Urinary bladder (tissue), 4 donors: ENCODE data around the gene PTMA. TPM values are rescaled to one million over a fixed set of nuclear protein-coding genes. Genes with fewer than 3 reads are reported as not detected.
"Not testable (repeated sequence)": the region's sequence is repeated elsewhere in the genome, so short reads cannot be mapped to it uniquely, and the experiment has no call there.

ENCODE experiments used
- DNase-seq: peaks from one replicate; pipeline ENCODE4 v3.0.0-alpha.2; 2015; ENCODE audit errors: extremely low spot score
- H3K27ac ChIP-seq: one replicate; pipeline ENCODE4 v1.5.1; 2013; ENCODE audit warnings: low read depth, mild to moderate bottlenecking, moderate library complexity
- H3K36me3 ChIP-seq: one replicate; pipeline ENCODE4 v1.6.1; 2013; ENCODE audit warnings: mild to moderate bottlenecking, moderate library complexity; ENCODE audit not compliant: insufficient read depth
- H3K4me1 ChIP-seq: one replicate; pipeline ENCODE4 v1.6.1; 2013; ENCODE audit warnings: mild to moderate bottlenecking, moderate library complexity; ENCODE audit not compliant: insufficient read depth
- H3K4me3 ChIP-seq: one replicate; pipeline ENCODE4 v1.5.1; 2013; ENCODE audit warnings: low read depth, low read length
- WGBS: extraction: QIAGEN DNeasy Blood & Tissue Kit; methylation state at CpG from one replicate; pipeline ENCODE4 v1.1.7; 2013; 5-methylcytosine and 5-hydroxymethylcytosine counted together
- polyA plus RNA-seq: library from polyadenylated mRNA; stranded (reverse); fragments of 200-250 nt; gene quantifications from one replicate; pipeline ENCODE4 v1.2.3, GENCODE V29; 2013
- total RNA-seq: library from RNA; depleted of rRNA; stranded (reverse); fragments of >200 nt; gene quantifications from one replicate; pipeline ENCODE4 v1.2.3, GENCODE V29; 2014
- donor health status: healthy with polysubstance abuse.
- donor health status: healthy.

PTMA gene
- total and polyA plus RNA-seq, 2 donors, result 778 to 1,510 TPM

DNA sequence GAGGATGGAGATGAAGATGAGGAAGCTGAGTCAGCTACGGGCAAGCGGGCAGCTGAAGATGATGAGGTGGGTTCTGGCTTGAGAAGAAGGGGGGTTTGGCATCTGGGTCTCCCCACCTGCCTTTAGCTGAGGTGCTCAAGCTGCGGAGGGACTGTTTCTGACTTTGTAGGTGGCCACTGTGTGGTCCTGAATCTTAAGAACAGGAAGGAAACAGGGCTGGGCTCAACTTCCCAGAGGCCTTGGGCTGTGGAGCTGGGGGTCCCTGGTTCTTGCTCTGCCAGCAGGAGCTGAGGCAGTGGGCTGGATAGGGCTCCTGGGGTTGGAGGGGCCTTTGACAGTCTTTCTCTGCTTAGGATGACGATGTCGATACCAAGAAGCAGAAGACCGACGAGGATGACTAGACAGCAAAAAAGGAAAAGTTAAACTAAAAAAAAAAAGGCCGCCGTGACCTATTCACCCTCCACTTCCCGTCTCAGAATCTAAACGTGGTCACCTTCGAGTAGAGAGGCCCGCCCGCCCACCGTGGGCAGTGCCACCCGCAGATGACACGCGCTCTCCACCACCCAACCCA lies 4.2 kb downstream of the PTMA start:
- not testable (repeated sequence) for H3K4me1 ChIP-seq, H3K27ac ChIP-seq, H3K4me3 ChIP-seq, H3K36me3 ChIP-seq, DNase-seq
- WGBS, result 57% methylated on average over 18 of the region's 18 CpGs

DNA sequence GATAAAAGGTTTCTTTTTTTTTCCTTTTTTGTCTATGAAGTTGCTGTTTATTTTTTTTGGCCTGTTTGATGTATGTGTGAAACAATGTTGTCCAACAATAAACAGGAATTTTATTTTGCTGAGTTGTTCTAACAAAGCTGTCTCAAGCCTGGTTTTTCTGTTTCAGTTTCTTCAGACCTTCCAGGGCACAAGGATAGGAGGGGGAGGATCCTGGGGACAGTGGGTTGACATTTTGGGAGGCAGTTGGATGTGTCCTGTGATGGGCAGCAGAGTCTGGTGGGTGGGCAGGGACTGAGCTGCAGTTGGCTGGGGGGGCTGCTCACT lies 5.0 kb downstream of the PTMA start:
- H3K4me1 ChIP-seq, H3K4me3 ChIP-seq, H3K27ac ChIP-seq, H3K36me3 ChIP-seq, DNase-seq: not testable (repeated sequence)

DNA sequence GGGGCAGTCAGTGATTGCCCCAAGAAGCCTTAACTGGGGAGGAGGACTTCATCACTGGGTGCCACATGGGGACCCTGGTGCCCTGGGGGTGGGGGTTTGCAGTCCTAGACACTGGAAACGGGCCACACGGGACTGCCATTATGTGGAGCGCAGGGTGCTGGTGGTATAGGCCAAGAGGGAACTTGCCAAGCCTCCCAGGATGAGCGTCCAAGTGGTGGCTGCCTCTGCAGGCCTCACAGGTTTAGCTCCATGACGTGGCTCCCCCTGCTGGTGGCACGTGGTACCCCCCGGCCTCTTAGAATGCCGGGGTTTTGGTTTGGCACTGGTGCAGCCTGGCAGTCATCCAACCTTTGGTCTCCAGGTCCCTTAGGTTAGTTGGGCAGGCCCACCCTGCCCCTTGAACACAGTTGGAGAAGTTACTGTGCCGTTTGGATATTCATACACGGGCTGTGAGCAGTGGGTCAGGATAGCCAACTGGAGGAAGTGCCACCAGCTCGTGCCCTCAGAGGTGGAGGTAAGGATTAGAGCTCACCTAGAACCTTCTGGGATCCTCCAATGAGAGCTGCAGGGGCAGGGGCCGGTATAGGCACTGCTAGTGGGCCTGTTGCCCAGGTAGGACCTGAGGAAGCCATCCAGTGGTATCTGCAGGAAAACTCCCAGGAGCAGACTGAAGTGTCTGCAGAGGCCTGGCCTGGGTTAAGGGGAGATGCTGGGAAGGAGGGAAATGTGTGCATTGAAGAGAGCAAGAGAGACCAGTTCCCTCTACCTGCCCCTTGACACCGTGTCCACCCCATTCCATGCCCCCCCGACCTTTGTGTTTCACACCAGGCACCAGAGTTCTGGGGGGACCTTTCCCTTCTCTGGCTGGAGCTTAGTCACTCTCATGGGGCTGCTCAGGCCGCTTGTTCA lies 5.7 kb downstream of the PTMA start:
- Histone ChIP-seq H3K27ac (peak overlapping the region; percentile 42), H3K4me3 (no peak overlapping the region), H3K4me1 (no peaks in the 10 kb centered on the region), H3K36me3 (no peaks in the 10 kb centered on the region)
- no peak for DNase-seq
- 22% methylated on average over 15 of the region's 15 CpGs for WGBS

DNA sequence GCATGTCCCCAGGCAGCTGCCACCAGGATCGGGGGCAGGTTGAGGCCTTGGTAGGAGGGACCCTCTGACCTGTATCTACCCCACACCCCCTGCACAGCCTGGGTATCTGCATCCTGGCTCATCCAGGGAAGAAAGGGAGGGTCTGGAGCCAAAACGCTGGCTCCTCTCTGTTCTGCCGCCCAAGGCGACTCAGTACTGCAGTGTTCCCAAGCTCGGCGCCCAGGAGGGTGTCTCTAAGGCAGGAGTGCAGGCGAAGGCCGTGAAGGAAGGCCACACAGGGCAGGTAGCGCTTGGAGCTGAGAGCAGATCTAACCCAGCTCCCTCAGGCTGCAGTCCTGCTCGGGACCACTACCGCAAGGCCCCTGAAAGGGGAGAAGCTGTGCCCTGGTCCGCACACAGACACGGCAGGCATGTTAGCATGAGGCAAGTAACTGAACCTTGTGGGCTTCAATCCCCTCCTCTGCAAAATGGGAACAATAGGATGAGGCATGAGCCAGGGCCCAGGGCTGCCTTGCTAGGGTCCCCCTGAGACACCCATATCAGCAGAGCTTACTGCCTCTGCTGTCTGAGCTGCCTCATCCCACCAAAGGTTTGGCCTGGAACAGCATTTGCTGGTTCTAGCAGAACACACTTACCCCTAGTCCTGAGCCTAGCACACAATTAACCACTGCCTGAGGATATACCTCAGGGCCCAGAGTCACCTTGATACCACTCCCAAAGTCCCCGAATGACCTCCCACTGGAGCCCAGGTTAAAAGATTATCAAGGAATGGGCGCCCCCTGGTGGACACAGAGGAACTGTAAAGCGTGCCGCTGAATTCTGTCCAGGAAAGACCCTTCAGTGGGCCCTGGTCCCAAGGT lies 6.5 kb downstream of the PTMA start:
- H3K4me3 ChIP-seq, result no peak overlapping the region
- no peaks in the 10 kb centered on the region for H3K36me3 ChIP-seq
- no peaks in the 10 kb centered on the region for H3K4me1 ChIP-seq
- H3K27ac ChIP-seq, result no peak overlapping the region
- WGBS, result 63% methylated on average over 17 of the region's 17 CpGs
- no peak for DNase-seq

DNA sequence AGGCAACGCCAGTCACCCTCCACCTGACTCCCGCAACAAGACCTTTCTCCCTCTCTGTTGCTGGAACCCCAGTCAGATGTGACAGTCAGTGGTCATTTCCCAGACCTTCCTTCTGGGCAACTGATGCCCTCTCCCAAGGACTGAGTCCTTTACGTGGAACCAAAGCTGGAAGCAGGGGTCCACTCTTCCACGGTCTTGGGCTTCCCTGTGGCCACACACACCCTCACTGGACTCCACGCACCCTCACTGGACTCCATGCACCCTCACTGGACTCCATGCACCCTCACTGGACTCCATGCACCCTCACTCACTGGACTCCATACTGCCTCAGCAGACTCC lies 7.1 kb downstream of the PTMA start:
- Histone ChIP-seq H3K4me1 (no peaks in the 10 kb centered on the region), H3K4me3 (no peak overlapping the region), H3K27ac (no peak overlapping the region), H3K36me3 (no peaks in the 10 kb centered on the region)
- WGBS, result 47% methylated on average over 5 of the region's 5 CpGs
- no peak for DNase-seq

DNA sequence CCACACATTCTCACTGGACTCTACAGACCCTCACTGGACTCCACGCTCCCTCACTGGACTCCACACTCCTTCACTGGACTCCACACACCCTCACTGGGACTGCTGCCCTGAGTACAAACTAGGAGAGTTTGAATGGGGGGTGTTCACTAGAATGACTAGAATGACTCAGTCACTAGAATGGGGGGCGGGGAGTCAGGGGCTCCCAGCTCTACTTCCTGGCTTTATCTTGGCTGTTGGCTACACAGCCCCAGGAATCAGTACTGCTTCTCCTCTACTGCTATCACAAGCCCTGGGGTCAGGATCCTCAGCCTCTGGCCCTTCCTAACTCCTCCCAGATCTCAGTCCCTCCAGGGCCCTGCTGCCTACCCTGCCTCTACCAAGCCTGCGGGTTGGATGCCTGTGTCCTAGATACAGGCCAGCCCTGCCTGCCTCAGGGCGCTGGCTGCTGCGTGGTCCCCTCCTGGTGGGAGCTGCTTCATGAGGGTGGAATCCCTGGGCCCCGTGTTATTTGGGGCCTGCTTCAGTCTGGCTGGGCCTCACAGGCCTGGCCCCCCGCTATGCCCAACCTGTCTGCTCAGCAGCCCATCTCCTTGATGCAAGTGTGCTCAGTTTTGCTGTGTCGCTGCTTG lies 7.8 kb downstream of the PTMA start:
- WGBS, result 87% methylated on average over 8 of the region's 8 CpGs

DNA sequence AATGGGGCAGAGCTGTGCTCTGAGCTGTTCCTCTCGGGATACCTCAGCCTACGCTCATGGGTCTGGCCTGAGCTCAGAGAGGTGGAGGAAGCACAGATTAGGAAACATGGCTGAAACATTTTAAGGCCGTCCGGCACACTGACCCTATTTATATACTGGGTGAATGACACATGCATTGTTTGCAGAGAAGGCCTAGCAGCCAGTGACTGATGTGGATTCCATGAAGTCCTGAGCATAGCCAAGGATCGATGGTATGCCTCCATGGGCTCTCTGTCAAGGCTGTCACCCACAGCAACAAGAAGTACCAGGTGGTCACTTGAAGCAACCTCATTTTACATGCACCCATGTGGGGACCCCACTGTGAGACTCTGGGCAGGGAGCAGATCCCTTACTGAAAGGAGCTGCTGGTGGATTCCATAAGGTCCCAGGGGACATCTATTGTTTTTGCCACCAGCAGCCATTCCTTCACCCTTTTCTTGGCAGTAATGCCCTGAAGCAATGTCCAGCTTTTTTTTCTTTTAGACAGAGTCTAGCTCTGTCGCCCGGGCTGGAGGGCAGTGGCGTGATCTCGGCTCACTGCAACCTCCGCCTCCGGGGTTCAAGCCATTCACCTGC lies 8.4 kb downstream of the PTMA start:
- Histone ChIP-seq H3K4me1 (no peaks in the 10 kb centered on the region), H3K36me3 (no peaks in the 10 kb centered on the region), H3K4me3 (no peak overlapping the region), H3K27ac (no peak overlapping the region)
- 87% methylated on average over 11 of the region's 11 CpGs for WGBS
- no peak for DNase-seq

More for the DNA sequence above, 7.8 kb downstream of the PTMA start:
- Histone ChIP-seq H3K4me3 (no peak overlapping the region), H3K36me3 (no peaks in the 10 kb centered on the region), H3K27ac (no peak overlapping the region), H3K4me1 (no peaks in the 10 kb centered on the region)
- DNase-seq, result no peak

DNA sequence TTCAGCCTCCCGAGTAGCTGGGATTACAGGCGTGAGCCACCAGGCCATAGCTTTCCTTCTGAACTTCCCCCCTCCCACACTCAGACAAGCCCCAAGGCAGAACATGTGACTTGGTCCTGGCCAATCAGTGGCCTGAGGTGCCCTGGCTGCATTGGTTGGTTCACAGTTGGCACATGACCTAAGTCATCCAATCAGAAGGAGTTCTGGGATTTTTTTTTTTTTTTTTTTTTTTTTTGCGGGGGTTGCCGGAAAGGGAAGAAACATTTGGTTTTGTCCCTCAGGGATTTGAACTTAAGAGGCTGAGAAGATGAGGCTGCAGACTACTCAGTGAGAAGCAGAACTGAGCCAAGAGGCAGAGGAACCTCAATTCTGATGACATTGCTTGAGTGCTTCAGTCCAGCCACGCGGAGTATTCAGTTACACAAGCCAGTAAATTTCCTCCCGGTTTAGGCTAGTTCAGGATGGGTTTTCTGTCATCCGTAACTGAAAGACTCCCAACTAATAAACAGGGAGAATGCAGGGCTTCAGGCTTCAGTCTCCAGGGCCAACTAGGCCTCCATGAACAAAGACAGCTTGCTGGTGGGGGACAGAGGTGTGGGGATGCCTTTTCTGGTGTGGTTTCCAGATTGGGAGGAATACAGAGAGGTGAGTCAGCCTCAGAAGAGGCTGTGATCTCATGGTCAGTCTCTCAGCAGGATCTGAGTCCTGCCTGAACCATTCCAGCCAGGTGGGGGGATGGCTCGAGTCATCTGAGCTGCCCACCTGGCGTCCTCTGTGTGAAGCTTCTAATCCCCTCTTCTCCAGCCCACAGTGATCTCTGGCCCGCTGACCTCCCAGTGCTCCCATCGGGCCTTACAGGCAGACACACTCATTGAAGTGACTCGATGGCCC lies 9.2 kb downstream of the PTMA start:
- Histone ChIP-seq H3K4me1 (no peaks in the 10 kb centered on the region), H3K4me3 (no peak overlapping the region), H3K27ac (no peak overlapping the region), H3K36me3 (no peaks in the 10 kb centered on the region)
- no peak for DNase-seq
- 83% methylated on average over 13 of the region's 13 CpGs for WGBS

DNA sequence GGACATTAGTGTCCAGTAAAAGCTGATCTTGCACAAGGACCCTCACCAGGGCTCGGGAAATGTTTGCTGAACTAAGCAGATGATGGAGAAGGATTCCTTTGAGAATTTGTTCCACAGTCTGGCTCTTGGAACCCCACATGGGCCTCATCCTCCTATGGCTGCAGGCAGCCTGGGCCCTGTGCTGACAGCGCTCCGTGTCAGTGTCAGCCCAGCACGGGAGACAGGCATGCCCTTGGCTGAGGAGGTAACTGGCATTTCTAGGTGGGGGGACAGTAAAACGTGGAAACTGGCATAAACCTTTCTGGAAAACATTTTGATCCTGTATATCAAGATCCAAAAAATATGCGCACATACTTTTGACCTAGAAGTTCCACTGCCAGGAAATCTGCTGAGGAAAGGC lies 10.5 kb downstream of the PTMA start:
- Histone ChIP-seq H3K36me3 (no peaks in the 10 kb centered on the region), H3K27ac (no peak overlapping the region), H3K4me1 (no peaks in the 10 kb centered on the region), H3K4me3 (no peak overlapping the region)
- no peak for DNase-seq
- WGBS, result 72% methylated on average over 6 of the region's 6 CpGs

DNA sequence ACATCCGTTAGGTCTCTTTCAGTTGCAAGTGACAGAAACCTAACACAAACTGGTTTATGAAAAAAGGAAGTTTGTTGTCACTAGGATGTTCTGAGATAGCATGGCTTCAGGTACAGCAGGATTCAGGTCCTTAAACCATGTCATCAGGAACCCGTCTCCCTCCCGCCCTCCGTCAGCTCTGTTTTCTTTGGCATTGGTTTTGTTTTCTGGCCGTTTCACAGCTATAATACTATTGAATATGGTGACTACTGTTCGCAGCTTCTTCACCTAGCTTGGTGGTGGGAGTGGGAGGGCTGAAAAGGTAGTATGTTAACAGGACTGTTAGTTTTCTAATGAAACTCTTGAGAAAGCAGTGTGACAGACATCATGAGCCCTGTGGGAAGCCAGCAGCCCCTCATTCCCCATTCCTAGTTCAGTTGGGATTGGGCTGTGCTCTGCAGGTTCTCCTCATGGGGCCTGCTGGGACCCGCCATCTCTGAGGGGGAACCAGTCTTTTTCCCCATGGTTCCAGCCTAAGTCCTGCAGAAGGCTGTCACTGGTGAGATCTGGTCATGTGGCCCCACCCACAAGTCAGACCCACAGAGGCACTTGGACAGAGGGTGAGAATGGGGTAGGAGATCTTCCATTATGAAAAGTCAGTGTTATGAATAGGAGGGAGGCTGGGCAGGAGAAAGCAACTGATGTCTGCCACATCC lies 12.1 kb downstream of the PTMA start:
- WGBS, result 80% methylated on average over 7 of the region's 7 CpGs

DNA sequence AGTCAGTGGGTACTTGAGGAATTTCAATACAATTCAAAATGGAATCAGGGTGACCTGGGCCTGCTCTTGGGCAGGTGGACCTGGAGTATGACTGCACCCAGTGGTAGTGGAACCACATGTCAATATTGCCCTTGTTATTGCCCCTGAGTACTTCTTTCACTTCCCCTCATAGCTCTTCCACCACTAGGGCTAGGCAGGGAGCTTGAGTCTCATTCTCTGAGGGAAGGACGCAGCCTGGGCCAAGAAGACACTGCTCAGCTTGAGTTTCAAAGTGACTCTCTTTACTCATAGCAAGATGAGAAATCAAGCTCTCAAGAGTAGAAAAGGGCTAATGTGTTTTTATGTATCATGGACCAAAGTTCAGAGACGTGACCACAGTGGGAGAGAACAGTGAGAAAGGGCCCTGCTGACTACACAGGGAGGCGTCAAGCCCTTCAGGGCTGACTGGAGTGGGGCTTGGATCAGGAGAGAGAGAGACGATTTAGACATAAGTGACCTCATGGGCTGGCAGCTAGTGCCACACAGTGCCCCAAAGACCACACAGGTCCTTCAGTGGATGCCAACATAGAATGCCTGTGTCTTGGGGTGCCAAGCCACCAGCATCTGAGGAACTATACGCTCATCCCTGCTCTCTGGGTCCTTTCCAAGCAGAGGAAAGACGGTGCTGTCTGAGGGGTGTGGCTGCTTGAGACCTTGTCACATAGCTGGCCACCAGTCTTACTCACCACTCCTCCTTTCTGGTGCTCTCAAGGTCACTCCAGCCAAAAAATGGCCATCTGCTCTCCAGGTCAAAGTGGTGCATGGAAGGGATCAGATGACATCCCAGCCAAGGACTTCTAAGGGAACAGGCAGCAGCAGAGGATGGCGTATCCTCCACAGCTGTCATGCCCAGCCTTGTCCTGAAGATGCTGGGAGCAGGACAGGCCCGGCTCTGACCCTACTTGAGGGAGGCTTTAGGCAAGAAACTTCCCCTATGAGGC lies 13.0 kb downstream of the PTMA start:
- H3K4me1 ChIP-seq, result no peaks in the 10 kb centered on the region
- H3K27ac ChIP-seq, result no peak overlapping the region
- no peak overlapping the region for H3K4me3 ChIP-seq
- WGBS, result 81% methylated on average over 8 of the region's 8 CpGs
- no peaks in the 10 kb centered on the region for H3K36me3 ChIP-seq
- DNase-seq, result no peak

More for the DNA sequence above, 12.1 kb downstream of the PTMA start:
- Histone ChIP-seq H3K4me3 (no peak overlapping the region), H3K27ac (no peak overlapping the region), H3K4me1 (no peaks in the 10 kb centered on the region), H3K36me3 (no peaks in the 10 kb centered on the region)
- no peak for DNase-seq
